GM12892 (cell line): ENCODE data around the gene NOSIP.

Experiments used
- DNase-seq: peaks from one replicate; pipeline ENCODE4 v3.0.0; 2011; ENCODE audit not compliant: insufficient read length
- FAIRE-seq: peaks from 2 replicates; lab custom pipeline; 2011; peaks lifted over from hg19 to GRCh38; lab: Jason Lieb, UNC
- POLR2A ChIP-seq: IDR thresholded peaks from 2 replicates; pipeline ENCODE4 v1.6.1; 2011; ENCODE audit warnings: low read depth, low read length, control low read depth
- POLR2AphosphoS5 ChIP-seq: IDR thresholded peaks from 2 replicates; pipeline ENCODE4 v1.6.1; 2011; ENCODE audit warnings: low read depth, low read length, control low read depth
- TAF1 ChIP-seq: IDR thresholded peaks from 2 replicates; pipeline ENCODE4 v1.6.1; 2011; ENCODE audit warnings: low read depth, mild to moderate bottlenecking, control low read depth, low read length, borderline replicate concordance

Gene NOSIP

DNA sequence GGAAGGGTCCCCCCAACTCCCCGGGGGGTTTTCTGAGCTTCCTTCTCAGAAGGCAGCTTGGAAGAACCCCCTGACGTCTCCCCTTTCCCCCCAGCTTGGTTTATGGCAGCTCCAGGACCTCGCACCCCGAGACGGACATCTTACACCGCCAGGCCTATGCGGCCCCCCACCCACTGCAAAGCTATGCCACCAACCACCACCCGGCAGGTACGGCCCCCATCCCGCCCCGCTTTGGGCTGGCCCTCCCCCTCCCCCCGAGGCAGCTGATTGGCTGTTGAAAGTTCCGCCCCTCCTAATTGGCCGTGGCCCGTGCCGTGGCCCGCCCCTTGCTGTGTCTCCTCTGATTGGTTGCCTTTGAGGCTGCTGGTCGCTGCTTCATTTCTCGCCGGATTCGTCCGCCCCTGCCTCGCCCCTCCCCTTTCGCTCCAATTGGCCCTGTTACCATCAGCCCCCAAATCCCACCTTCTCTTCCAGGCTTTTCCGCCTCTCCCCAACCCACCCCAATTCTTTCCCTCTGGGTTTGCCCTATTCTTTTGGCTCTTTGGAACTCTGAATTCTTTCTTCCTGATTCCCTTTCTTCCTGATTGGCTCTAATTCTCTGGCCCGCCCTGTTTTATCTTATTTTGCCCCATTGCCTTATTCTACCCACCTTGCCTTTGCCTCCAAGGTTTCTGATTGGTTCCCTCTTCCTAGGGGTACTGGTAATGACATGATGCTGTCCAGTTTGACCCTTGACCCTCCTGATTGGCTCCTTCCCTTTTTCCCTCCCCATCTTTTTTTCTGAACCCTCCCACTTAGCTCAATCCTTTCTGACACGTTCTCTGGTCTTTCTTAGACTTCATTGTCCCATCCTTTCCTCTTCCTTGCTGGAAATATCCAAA is 13.1 kb upstream of the NOSIP start:
- DNase-seq = peak; percentile 100
- TF ChIP-seq TAF1 (no peak), POLR2A (no peak), POLR2AphosphoS5 (no peak)
- FAIRE-seq = peak; percentile 99

DNA sequence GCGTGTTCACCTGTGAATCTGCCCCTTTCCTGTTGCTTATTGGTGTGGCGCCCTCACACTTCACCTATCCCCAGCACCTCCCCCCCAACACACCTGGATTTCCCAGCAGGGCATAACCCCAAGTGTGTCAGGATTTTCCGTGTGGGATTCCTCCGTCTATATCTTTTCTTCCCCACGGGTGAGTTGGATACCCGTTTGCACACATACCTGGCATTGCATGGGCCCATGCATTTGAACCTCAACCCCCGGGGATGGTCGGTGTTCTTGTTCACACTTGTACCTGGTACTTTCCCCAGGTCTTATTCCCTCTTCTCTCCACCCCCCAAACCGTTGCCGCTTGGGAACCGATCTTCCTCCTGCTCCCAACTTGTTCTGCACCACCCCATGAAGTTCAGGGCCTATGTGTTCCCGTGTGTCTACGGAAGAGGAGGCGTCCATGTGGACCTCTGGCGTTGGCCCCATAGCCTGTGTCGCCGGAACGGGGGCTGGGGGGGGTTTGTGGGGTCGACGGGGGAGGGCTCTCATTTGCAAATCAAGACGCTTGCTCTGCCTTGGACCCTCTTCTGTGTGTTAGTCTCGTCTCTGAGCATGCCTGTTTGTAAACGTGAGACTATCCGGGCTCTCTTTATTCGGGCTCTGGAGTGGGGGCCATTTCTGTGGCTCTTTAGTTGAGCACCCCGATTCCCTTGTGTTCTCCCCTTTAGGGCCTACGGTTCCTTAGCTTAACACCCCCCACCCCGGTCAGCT is 12.3 kb upstream of the NOSIP start:
- DNase-seq (no peak), FAIRE-seq (peak; percentile 74)
- no peak for TF ChIP-seq TAF1
- no peak for TF ChIP-seq POLR2AphosphoS5

DNA sequence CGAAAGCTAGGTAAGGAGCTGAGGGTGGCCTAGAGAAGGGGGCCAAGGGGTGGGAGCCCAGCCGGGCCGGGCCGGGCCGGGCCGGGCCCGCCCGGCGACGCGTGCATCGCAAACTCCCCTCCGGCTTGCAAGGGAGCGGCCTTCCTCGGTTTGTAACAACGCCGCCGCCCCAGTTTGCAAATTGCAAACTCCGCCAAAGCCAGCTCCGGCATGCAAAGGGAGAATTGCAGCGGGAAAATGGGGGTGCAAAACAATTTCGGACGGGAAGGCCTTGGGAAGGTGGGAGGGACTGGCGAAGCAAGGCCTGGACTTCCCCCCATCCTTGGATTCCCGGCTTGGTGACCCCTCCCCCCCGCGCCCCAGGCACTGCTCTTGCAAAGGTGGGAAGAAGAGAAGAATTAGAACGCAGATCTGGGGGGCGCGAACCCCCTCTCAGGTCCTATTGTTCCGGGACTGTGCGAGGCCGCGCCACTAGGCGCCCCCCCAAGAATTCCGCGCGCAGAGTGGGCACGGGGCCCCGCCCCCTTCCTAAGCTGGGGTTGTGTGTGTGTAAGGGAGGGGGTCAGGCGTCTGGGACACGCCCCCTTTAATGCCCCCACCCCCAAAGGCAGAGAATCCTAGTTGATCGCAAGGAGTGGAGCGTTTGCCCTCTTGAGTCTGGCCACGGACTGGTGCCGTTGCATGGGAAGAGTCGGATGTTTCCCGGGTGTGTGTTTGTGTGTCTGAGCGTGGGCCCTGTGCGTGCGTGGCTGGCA is 11.6 kb upstream of the NOSIP start:
- FAIRE-seq (peak; percentile 30), DNase-seq (no peak)
- TF ChIP-seq POLR2AphosphoS5 (no peak), TAF1 (no peak), POLR2A (no peak)

DNA sequence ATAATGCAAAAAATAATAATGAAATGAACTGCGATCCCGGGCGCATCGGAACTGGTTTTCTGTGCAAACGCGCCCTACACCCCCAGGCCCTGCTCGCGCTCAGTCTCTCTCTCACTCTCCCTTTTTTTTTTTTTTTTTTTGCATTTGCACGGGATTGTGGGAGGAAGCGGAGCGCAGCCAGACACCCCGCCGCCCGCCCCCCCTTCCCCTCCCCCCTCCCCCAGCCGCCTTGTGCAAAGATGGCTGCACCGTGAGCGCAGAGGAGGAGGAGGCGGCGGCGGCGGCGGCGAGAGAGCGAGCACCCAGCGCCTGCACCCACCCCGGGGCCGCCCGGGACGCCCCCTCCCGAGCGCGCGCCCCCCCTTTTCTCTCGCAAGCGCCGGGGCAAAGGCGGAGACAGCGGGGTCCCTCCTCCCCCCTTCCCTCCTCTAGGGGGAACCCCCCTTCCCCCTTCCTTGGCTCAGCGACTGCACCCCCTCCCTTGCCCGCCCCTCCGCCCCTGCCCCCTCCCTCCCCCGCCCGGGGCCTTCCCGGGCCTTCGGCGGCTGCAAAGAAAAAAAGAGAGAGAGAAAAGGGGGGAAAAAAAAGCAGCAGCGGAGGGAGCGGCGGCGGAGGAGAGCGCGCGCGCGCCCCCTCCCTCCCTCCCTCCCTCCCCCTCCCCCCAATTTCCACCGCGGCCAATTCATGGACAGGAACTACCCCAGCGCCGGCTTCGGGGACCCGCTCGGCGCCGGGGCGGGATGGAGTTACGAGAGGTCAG is 10.8 kb upstream of the NOSIP start, which contains the start of gene PRR12:
TSS of gene PRR12 (plus strand) at position 212 of the 760 bp plus-strand sequence. CDS start at position 685, 473 bp downstream.
- FAIRE-seq = no peak
- TF ChIP-seq POLR2A (no peak), TAF1 (peak; percentile 52; the same call in 1 of the 2 replicates)
- peak; percentile 80 for DNase-seq

DNA sequence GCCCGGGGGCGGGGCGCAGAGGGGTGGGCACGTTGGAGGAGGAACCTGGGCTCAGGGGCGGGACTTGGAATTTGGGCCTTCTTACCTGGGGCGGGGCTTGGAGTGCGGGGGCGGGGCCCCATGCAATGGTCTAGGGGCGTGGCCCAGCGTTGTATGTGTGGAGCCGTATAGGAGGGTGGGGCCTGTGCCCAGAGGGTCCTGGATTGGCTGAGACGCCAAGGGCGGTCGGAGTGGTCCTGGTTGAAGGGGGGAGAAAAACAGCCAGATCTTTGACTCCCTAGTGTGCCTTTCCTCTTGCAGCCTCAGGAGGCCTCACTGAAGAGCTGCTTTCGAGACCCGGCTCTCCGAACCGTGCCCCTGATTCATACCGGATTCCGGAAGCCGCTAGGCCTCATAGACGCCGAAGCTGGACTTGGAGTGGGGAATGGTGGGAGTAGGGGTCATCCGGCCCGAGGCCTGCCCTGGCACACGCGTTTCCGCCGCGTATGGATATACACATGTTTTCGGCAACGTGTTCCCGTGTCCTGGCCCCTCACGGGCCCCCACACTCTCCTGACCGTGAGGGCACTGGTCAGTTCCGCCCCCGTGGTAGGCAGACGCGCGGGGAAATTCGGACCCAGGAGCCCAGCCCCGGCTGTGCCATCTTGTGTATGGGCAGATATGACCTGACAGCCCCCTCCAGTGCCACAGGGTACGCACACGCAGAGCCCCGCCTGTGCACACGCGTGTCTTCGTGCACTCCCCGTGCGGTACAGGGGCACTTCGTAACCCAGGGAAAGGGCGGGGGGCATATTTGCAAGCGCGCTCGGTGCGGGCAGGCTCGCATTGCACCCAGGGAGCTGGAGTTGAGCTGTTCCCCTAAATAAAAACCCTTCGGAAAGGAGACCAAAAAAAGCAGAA is 10.0 kb upstream of the NOSIP start:
- DNase-seq (peak; percentile 88), FAIRE-seq (peak; percentile 93)
- TF ChIP-seq POLR2AphosphoS5 (peak; percentile 92), TAF1 (peak; percentile 83), POLR2A (peak; percentile 87)

DNA sequence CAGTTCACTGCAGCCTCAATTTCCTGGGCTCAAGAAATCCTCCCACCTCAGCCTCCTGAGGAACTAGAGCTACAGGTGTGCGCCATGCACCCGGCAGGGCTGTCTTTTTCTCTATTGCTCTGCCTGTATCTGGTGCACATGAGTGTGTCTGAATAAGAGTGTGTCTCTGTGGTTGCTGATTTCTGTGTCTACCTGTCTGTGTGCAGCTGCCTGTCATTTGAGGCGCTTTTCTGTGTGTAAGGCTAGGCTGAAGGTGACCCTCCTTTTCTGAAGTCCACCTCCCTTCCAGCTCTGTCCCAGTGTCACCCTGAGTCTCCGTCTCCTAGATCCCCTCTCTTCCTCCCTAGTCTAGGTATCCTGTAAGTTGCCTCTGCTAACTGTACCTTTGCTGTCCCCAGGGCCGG is 9.1 kb upstream of the NOSIP start:
- no peak for DNase-seq
- no peak for FAIRE-seq
- TF ChIP-seq TAF1 (no peak), POLR2A (no peak)

DNA sequence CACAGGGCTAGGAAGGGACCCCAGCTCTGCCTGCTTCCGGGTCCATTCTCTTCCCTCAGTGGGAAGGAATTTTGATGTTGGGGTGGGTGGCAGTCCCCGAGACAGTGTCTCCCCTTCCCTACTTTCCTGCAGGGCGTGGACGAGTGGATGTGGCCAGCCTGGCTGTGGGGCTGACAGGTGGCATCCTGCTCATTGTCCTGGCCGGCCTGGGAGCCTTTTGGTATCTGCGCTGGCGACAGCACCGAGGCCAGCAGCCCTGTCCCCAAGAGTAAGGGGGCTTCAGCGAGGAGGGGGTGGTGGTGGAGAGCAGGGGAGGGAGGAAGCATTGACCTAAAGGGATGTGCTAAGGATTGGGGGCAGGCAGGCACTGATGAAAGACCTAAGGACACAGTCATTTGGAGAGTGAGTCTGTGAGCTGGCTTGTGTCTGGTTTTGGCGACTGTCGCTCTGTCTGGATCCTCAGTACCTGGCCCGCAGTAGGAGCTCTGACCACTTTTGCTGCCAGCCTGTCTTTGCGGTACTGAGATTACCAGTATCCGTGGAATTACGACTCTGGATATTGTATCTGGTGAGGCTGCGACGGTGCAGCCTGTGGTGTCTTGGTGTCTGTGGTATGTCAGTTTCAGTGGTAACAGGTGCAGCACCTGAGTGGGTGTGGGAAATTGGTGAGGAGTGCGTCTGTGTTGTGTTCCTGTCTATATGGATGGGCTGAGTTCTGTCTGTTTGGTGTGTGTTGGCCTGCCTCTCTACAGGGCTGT is 8.2 kb upstream of the NOSIP start:
- no peak for FAIRE-seq
- DNase-seq = no peak
- TF ChIP-seq TAF1 (no peak), POLR2A (no peak), POLR2AphosphoS5 (no peak)

DNA sequence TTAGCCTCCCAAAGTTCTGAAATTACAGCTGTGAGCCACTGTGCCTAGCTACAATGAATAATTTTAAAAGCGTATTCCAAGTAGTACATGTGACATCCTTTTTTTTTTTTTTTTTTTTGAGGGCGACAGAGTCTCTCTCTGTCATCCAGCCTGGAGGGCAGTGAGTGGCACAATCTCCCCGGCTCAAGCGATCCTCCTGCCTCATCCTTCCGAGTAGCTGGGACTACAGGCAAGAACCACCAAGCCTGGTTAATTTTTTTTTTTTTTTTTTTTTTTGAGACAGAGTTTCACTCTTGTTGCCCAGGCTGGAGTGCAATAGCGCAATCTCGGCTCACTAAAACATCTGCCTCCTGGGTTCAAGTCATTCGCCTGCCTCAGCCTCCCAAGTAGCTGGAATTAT is 6.9 kb upstream of the NOSIP start:
- no peak for TF ChIP-seq POLR2AphosphoS5
- no peak for TF ChIP-seq TAF1
- TF ChIP-seq POLR2A = no peak
- FAIRE-seq = no peak
- no peak for DNase-seq

DNA sequence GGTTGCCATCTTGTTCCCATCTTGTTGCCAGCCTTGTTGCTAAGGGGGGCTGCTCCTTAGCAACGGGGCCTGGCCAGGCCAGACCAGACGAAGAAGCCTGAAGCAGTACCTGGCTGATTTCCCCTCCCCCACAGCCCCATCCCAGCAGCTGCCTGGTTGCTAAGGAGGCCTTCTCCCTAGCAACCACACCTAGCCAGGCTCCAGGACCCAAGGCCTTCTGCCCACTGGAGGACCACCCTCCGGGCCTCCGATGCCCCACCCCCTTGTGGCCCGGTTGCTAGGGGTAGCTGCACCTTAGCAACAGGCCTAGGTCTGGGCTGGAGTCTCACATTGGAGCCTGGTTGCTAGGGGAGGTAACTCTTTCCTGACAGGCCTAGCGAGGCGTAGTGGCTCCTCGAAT is 4.7 kb upstream of the NOSIP start:
- no peak for DNase-seq

More for the DNA sequence above, 4.7 kb upstream of the NOSIP start:
- TF ChIP-seq POLR2AphosphoS5 = no peak
- TF ChIP-seq TAF1 = no peak
- TF ChIP-seq POLR2A = no peak
- FAIRE-seq = no peak
